Keratinocyte (primary cell): ENCODE data around the gene SUPT6H. TPM values are rescaled to one million over a fixed set of nuclear protein-coding genes. Genes with fewer than 3 reads are reported as not detected.

ENCODE experiments used
- DNase-seq: peaks from one replicate; pipeline ENCODE4 v3.0.0-alpha.2; 2011; ENCODE audit warnings: low read depth, missing footprints, low spot score
- FAIRE-seq: peaks from 2 replicates; lab custom pipeline; 2011; peaks lifted over from hg19 to GRCh38; lab: Jason Lieb, UNC
- H2AFZ ChIP-seq: 2 replicates; pipeline ENCODE4 v1.6.0; 2012; ENCODE audit warnings: low read length, control low read depth, inconsistent platforms; ENCODE audit not compliant: control insufficient read depth
- H3K27ac ChIP-seq: 2 replicates; pipeline ENCODE4 v1.5.1; 2011; ENCODE audit warnings: low read length; ENCODE audit not compliant: control insufficient read depth, insufficient read depth
- H3K27me3 ChIP-seq: 3 replicates; pipeline ENCODE4 v1.6.0; 2011; ENCODE audit warnings: low read length; ENCODE audit not compliant: control insufficient read depth, insufficient read depth; ENCODE audit errors: extremely low read depth
- H3K36me3 ChIP-seq, 2 experiments: 2 replicates in 1 of 2; 3 replicates in 1 of 2; pipeline ENCODE4 v1.5.1; 2011; ENCODE audit warnings: low read length in 2 of 2, mild to moderate bottlenecking in 1 of 2; ENCODE audit not compliant: control insufficient read depth in 2 of 2, insufficient read depth in 2 of 2; ENCODE audit errors: extremely low read depth in 1 of 2
- H3K4me1 ChIP-seq: 3 replicates; pipeline ENCODE4 v1.5.1; 2011; ENCODE audit warnings: low read length; ENCODE audit not compliant: control insufficient read depth, insufficient read depth; ENCODE audit errors: extremely low read depth
- H3K4me2 ChIP-seq: 3 replicates; pipeline ENCODE4 v1.6.0; 2011; ENCODE audit warnings: low read depth, low read length; ENCODE audit not compliant: control insufficient read depth, insufficient read depth; ENCODE audit errors: extremely low read depth
- H3K4me3 ChIP-seq, 3 experiments: fragments of 200-600 bp in 1 of 3; sonication (generic) in 1 of 3; 2 replicates in 2 of 3; 3 replicates in 1 of 3; pipeline ENCODE4 v1.5.1; 2011 to 2016; ENCODE audit warnings: low read length in 3 of 3, mild to moderate bottlenecking in 3 of 3, control low read depth in 2 of 3, inconsistent platforms in 1 of 3, low read depth in 1 of 3, mixed read lengths in 1 of 3, mixed run types in 1 of 3, moderate library complexity in 1 of 3; ENCODE audit not compliant: control insufficient read depth in 2 of 3, insufficient read depth in 2 of 3; ENCODE audit errors: extremely low read depth in 1 of 3
- H3K79me2 ChIP-seq: 2 replicates; pipeline ENCODE4 v1.6.0; 2012; ENCODE audit warnings: low read length; ENCODE audit not compliant: control insufficient read depth, insufficient read depth
- H3K9ac ChIP-seq: 3 replicates; pipeline ENCODE4 v1.6.0; 2011; ENCODE audit warnings: low read length; ENCODE audit not compliant: control insufficient read depth, insufficient read depth; ENCODE audit errors: extremely low read depth
- H3K9me1 ChIP-seq: 3 replicates; pipeline ENCODE4 v1.6.0; 2011; ENCODE audit warnings: low read length; ENCODE audit not compliant: control insufficient read depth, insufficient read depth; ENCODE audit errors: extremely low read depth
- H3K9me3 ChIP-seq: 2 replicates; pipeline ENCODE4 v1.5.1; 2012; ENCODE audit warnings: low read depth, low read length; ENCODE audit not compliant: control insufficient read depth
- H4K20me1 ChIP-seq: 3 replicates; pipeline ENCODE4 v1.6.0; 2011; ENCODE audit warnings: low read length; ENCODE audit not compliant: control insufficient read depth, insufficient read depth; ENCODE audit errors: extremely low read depth
- EZH2 ChIP-seq: IDR thresholded peaks from one replicate; pipeline ENCODE4 v1.6.1; 2012; ENCODE audit warnings: inconsistent platforms, mild to moderate bottlenecking, low read length, moderate library complexity
- dilution Hi-C: fragments of 300-500 bp; cut with MboI; formaldehyde crosslinking; loops from one replicate; pipeline ENCODE4 v1.7.0; 2020; ENCODE audit warnings: low sequenced_read_pairs; ENCODE audit not compliant: extremely low pct_ligation_motif_present
- polyA plus RNA-seq, 5 experiments: library from polyadenylated mRNA; depleted of rRNA in 3 of 5; stranded (reverse) in 3 of 5; stranded (forward) in 1 of 5; unstranded in 1 of 5; fragments of >200 nt; gene quantifications; 1 replicate in 1 of 5; 2 replicates in 3 of 5; 3 replicates in 1 of 5; pipeline versions ENCODE4 v1.2.1 to v1.2.3, GENCODE V29; 2011 to 2012; ENCODE audit warnings: missing spikeins in 2 of 5, low read depth in 1 of 5, low replicate concordance in 1 of 5
- TF ChIP-seq, protein P1 (sequence below), 3 experiments: IDR thresholded peaks in 1 of 3; conservative IDR thresholded peaks in 1 of 3; optimal IDR thresholded peaks in 1 of 3; 2 replicates in 2 of 3; 3 replicates in 1 of 3; pipeline versions ENCODE3 to v1.5.1; 2011; ENCODE audit warnings: low read length in 3 of 3, mild to moderate bottlenecking in 3 of 3, moderate library complexity in 2 of 3, control low read depth in 1 of 3, inconsistent platforms in 1 of 3; ENCODE audit not compliant: insufficient read depth in 2 of 3; ENCODE audit errors: extremely low read depth in 1 of 3

Gene SUPT6H
- polyA plus RNA-seq, 1 donor (not counting 4 experiments of a cell fraction or from before 2014, with no cell fraction given): 32.1 TPM

DNA sequence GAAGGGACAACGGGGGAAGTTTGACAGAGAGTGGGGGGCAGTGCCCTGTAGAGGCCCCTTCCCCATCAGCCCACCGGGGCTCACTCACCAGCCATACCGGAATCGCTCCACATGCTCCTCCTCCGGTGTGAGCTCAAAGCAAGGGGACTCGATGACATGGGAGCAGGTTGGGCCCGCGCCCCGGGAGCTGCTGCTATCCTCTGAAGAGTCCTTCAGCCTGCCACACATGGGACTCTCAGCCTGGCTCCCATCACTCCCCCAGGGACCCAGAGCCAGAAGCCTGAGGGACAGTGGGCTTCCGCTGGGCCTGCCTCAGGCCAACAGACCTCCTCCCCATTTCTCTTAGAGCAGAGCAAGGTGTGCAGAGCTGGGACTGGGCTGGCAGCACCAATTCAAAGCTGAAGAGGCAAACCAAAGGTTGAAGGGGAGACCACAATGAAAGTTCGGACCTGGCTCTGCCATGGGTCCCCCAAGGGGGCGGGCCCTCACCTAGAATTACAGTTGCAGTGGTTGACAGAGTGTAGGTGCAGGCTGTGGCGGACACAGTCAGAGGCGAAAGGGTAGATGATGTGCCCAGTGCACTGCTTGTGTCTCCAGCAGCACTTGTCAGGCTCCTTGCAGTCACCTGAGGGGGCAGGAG, 42.3 kb downstream of the SUPT6H start:
- Histone ChIP-seq H3K4me1 (no peaks in the 10 kb centered on the region), H3K4me3 (no peak overlapping the region), H3K4me2 (no peak overlapping the region), H3K36me3 (peaks cover 27 to 37% of the 10 kb centered on the region in 2 experiments), H3K9me1 (no peaks in the 10 kb centered on the region), H3K9me3 (no peaks in the 10 kb centered on the region), H3K27ac (no peak overlapping the region), H2AFZ (no peak overlapping the region), H3K27me3 (no peaks in the 10 kb centered on the region), H3K9ac (no peak overlapping the region), H4K20me1 (no peaks in the 10 kb centered on the region), H3K79me2 (no peaks in the 10 kb centered on the region)
- DNase-seq (no peak), FAIRE-seq (no peak)
- TF ChIP-seq, protein P1, sequence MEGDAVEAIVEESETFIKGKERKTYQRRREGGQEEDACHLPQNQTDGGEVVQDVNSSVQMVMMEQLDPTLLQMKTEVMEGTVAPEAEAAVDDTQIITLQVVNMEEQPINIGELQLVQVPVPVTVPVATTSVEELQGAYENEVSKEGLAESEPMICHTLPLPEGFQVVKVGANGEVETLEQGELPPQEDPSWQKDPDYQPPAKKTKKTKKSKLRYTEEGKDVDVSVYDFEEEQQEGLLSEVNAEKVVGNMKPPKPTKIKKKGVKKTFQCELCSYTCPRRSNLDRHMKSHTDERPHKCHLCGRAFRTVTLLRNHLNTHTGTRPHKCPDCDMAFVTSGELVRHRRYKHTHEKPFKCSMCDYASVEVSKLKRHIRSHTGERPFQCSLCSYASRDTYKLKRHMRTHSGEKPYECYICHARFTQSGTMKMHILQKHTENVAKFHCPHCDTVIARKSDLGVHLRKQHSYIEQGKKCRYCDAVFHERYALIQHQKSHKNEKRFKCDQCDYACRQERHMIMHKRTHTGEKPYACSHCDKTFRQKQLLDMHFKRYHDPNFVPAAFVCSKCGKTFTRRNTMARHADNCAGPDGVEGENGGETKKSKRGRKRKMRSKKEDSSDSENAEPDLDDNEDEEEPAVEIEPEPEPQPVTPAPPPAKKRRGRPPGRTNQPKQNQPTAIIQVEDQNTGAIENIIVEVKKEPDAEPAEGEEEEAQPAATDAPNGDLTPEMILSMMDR (optimal IDR thresholded peaks at IDR 0.05 in 1 of 3, IDR thresholded peaks at IDR 0.05 in 1 of 3, conservative IDR thresholded peaks at IDR 0.05 in 1 of 3; ENCODE audit: extremely low read depth in 1 of 3, insufficient read depth in 2 of 3, low read length in 3 of 3): no peak
- TF ChIP-seq EZH2: no peak
- dilution Hi-C loops: no loop called here

DNA sequence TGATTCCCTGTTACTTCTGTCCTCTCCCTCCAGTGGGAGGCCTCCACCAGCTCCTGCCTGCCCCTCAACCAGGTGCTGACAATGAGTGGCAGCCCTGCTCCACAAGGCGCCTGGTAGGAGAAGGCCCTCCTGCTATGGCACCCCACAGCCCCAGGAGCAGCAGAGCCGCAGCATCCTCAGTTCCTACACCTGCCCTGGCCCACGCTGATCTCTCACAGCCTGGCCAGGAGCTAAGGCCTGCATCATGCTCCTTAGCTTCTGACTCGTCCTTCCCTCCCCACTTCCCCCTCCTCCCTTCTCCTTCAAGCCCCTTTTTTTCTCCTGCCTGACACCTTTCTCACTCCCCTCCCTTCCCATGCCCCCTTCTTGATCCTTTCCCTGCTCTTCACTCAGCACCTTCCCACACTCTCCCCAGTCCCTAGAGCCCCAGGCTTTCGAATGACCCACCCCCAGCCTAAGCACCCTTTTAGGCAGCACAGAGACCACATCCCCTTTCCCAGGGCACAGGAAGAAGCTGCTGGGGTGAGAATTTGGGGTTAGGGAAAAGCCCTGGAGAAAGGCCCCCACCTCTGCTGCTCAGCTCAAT, 43.2 kb downstream of the SUPT6H start:
- Histone ChIP-seq H3K36me3 (peaks cover 21 to 29% of the 10 kb centered on the region in 2 experiments), H3K9me3 (no peaks in the 10 kb centered on the region), H3K27ac (no peak overlapping the region), H3K79me2 (no peaks in the 10 kb centered on the region), H2AFZ (no peak overlapping the region), H3K9ac (no peak overlapping the region), H3K9me1 (no peaks in the 10 kb centered on the region), H3K4me2 (no peak overlapping the region), H4K20me1 (no peaks in the 10 kb centered on the region), H3K4me1 (no peaks in the 10 kb centered on the region), H3K4me3 (no peak overlapping the region), H3K27me3 (no peaks in the 10 kb centered on the region)
- dilution Hi-C loops: no loop called here
- TF ChIP-seq, protein P1 (optimal IDR thresholded peaks at IDR 0.05 in 1 of 3, IDR thresholded peaks at IDR 0.05 in 1 of 3, conservative IDR thresholded peaks at IDR 0.05 in 1 of 3; ENCODE audit: extremely low read depth in 1 of 3, insufficient read depth in 2 of 3, low read length in 3 of 3): no peak
- no peak for TF ChIP-seq EZH2
- DNase-seq (no peak), FAIRE-seq (no peak)
